Astrocyte of the cerebellum (primary cell): Measurements from ENCODE around the gene QDPR.
"Not testable (repeated sequence)": the region's sequence is repeated elsewhere in the genome, so short reads cannot be mapped to it uniquely, and the experiment has no call there.

ENCODE experiments used
- DNase-seq: peaks from one replicate; pipeline ENCODE4 v3.0.0-alpha.2; 2011; ENCODE audit warnings: low read depth
- H3K4me3 ChIP-seq: 2 replicates; pipeline ENCODE4 v1.5.1; 2011; ENCODE audit warnings: mild to moderate bottlenecking, low read depth, low read length, moderate library complexity
- in situ Hi-C: cut with HindIII; loops from 2 replicates; pipeline ENCODE4 v1.10.0; 2017; ENCODE audit warnings: low sequenced_read_pairs
- TF ChIP-seq, protein P1 (sequence below): IDR thresholded peaks from 2 replicates; pipeline ENCODE4 v1.5.1; 2012; ENCODE audit warnings: low read length, low read depth, moderate library complexity, mild to moderate bottlenecking; ENCODE audit errors: missing control alignments

Gene QDPR

DNA sequence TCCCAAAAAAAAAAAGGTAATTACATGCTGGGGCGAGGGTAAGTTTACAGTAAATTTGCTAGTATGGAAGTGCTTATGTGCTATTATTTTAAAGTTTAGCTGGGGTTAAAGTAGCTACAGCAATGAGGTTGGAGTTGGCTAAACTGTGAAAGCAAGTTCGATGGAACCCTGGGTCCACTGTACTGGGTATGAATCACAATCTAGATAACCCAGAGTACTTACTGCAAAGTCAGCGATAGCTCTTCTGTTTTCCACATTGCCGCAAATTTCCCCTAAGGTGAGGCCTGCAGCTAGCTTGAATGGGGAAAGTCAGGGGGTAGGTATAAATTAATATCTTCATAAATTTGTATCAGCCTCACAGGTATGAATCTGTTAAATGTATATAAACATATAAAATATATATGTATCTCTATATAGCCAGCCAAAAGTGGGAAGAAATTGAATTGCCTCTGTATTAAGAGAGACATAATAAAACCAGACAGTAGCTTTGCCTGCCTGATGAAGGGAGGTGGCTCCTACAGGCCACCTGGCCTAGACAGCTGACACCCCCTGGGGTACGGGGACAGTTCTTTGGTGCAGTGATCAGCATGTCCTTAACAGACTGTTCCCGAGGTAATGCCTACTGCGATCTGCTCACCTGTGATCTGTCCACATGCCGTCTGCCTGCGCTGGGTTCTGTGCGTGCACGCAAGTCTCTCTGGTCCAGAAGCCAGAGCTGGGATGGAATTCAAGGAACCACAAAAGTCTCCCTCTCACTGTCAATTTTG lies 33.7 kb upstream of the QDPR start:
- TF ChIP-seq, protein P1, sequence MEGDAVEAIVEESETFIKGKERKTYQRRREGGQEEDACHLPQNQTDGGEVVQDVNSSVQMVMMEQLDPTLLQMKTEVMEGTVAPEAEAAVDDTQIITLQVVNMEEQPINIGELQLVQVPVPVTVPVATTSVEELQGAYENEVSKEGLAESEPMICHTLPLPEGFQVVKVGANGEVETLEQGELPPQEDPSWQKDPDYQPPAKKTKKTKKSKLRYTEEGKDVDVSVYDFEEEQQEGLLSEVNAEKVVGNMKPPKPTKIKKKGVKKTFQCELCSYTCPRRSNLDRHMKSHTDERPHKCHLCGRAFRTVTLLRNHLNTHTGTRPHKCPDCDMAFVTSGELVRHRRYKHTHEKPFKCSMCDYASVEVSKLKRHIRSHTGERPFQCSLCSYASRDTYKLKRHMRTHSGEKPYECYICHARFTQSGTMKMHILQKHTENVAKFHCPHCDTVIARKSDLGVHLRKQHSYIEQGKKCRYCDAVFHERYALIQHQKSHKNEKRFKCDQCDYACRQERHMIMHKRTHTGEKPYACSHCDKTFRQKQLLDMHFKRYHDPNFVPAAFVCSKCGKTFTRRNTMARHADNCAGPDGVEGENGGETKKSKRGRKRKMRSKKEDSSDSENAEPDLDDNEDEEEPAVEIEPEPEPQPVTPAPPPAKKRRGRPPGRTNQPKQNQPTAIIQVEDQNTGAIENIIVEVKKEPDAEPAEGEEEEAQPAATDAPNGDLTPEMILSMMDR, result no peak
- in situ Hi-C loops, result no loop called here

DNA sequence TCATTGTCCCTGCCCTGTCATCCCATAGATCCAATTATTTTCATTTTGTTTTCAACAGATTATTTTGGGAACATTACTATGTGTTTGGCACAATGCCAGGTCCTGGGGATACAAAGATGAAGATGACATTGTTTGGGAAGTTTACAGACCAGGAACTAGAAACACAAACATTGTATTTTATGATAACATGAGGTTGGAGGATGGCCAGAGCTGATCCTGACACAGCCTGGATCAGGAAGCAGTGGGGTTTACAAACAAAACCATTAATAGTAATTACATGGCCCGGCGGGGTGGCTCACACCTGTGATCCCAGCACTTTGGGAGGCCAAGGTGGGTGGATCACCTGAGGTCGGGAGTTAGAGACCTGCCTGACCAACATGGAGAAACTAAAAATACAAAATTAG lies 32.9 kb upstream of the QDPR start:
- no peak overlapping the region for H3K4me3 ChIP-seq
- DNase-seq, result no peak
- TF ChIP-seq, protein P1, result no peak
- in situ Hi-C loops, result no loop called here

More for the DNA sequence above, 33.7 kb upstream of the QDPR start:
- no peak for DNase-seq
- H3K4me3 ChIP-seq, result no peak overlapping the region

DNA sequence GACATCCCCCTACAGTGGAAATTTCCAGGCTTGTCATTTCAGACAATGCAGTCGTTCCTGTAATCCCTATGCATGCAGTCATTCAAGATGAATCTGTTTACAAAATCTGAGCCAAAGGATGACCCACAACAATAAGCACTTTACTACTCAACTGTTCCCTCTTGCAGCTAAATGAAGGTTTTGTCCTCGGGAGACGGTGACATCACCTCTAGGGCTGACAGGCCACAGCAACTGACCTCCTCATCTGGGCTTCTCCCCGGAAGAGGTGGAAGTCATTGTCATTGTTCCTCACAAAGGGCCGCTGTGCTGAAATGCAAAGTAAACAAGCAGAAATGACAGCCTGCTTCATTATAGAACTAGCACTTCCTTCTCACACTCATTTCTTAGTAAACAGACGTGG lies 32.3 kb upstream of the QDPR start:
- in situ Hi-C loops, result no loop called here
- no peak for DNase-seq
- TF ChIP-seq, protein P1, result no peak
- no peak overlapping the region for H3K4me3 ChIP-seq

DNA sequence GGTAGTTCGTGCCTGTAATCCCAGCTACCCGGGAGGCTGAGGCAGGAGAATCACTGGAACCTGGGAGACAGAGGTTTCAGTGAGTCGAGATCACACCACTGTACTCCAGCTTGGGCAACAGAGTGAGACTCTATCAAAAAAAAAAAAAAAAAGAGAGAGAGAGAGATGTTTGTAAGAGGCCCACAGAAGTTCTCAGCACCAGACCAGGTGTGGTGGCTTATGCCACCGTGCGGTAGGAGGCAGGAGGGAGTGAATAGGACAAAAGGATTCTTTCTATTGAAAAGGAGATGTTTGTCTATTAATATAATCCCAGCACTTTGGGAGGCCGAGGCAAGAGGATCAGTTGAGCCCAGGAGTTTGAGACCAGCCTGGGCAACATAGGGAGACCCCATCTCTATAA lies 25.2 kb upstream of the QDPR start:
- in situ Hi-C loops, DNase-seq, H3K4me3 ChIP-seq: not testable (repeated sequence)

DNA sequence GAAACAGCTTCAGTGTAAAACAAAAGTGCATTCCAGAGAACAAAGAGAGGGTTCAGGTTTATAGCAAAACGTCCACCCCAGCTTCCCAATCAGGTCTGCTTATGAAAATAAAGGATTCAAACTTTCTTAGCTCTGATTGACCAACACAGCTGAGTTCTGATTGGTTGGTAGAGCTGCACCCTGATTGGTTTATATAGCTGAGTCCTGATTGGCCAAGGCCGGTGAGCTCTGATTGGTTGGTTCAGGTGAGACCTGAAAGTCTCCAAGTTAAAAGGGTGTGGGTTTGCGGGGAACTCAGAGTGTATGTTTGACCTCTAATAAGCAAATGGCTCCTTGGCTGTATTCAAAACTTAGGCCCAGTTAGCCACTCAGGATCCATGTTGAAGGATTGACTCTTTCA lies 24.0 kb upstream of the QDPR start:
- H3K4me3 ChIP-seq, result no peak overlapping the region
- TF ChIP-seq, protein P1, result no peak
- DNase-seq, result no peak
- in situ Hi-C loops, result no loop called here

DNA sequence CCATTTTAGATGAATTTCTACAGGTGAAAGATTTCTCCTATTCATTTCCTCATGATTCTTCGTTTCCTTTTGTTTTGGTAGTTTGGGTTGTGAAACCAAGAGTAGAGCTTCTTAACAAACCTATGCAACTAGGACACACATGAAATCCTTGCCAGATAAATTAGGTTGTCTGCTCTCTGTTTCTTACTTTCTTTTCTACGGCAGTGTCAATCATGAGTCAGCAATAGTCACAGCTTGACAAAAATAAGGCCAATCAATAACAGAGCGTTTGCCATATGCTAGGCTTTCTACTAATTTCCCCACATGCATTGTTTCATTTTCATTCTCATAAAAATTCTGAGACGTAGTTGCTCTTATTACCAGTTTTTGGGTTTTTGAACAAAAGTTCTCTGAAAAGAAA lies 23.4 kb upstream of the QDPR start:
- TF ChIP-seq, protein P1, result no peak
- in situ Hi-C loops, result no loop called here
- H3K4me3 ChIP-seq, result no peak overlapping the region
- DNase-seq, result no peak

DNA sequence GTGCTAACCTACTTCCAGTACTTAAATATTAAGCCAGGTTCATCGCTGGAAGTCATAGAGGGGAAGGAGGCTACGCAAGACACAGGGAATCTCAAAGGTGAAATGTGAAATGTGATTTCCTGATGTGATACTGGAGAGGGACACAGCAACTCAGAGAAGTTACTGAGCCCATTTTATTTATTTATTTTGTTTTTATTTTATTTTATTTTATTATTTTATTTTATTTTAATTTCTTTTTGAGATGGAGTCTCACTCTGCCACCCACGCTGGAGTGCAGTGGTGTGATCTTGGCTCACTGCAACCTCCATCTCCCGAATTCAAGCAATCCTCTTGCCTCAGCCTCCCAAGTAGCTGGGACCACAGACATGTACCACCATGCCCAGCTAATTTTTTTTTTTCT lies 22.8 kb upstream of the QDPR start:
- TF ChIP-seq, protein P1, result no peak
- H3K4me3 ChIP-seq, result no peak overlapping the region
- no peak for DNase-seq
- in situ Hi-C loops, result no loop called here
